DMS153 treated with DMSO at 0.1 percent for 48 hours (cell line): ENCODE data around the gene LDAF1.
"Not testable (repeated sequence)": the region's sequence is repeated elsewhere in the genome, so short reads cannot be mapped to it uniquely, and the experiment has no call there.

Source experiments
- DNase-seq: peaks from one replicate; lab custom pipeline; 2025; ENCODE audit not compliant: unreplicated experiment; lab: John Stamatoyannopoulos, UW

The LDAF1 gene

DNA sequence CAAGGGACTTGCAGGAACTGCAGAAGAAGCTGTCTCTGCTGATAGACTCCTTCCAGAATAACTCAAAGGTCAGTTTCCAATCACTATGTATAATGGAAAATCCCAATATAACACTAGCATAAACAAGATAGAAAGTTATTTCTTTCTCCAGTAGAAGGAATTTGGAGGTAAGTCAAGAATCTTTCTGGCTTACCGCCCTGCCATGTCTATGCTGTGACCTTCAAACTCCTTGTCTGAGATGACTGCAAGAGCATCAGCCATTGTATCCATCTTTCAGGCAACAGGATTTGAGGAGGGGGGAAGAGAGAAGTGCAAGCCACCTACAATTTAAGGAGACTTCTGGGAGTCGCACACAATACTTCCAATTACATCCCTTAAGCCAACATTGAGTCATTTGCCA lies 2.7 kb downstream of the LDAF1 start:
- no peak for DNase-seq

- DNase-seq, result no peak
Measured at GRCh38 chr16:21162661-21163151, 4.2 kb downstream of the LDAF1 start.

- no peak for DNase-seq
Measured at GRCh38 chr16:21163576-21163975, 5.1 kb downstream of the LDAF1 start.

DNA sequence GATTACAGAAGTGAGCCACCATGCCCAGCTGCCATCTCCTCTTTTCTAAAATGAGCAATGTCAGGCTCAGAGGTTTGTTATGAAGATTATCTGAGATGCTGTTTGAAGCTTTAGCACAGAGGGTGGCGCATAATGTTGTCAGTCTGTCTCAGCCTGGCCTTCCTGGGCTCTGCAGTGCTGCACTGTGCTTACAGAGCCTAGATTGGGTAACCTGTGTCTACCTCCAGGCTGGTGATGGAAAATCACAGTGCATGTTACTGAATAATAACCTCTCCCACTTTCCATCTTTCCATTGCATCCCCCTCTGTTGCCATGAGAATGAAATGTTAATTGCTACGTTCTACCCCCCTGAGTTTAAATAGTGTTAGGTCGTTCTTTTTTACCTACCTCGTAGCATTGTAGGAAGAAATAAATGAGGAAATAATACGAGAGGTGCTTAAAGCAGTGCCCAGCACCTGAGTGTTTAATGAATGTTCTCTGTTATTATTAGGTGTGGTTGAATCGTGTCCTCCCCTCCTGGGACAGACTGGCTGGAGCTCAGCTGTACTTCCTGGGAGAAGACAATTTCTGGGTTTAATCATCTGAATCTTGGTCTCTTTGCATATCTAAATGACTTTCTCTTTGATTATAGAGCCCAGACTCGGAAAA lies 6.2 kb downstream of the LDAF1 start:
- no peak for DNase-seq

DNA sequence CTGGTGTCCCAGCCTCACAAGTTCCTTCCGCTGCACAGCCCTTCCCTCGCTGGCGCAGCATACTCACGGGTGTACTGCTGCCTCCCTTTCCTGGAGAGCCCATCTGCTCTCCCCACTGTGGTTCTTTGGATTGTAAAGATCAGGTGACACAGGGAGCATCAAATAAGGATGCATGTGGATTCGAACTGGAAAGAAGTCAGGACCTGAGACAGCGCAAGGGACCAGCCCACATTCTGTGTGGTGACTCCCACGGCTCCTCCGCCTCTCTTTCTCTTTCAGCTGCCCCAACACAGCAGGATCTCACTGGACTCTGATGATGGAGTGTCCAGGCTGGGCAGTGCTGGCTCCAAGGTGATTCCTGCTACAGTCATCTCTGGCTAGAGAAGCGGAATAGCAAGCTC lies 8.1 kb downstream of the LDAF1 start:
- DNase-seq, result no peak

- no peak for DNase-seq
Measured at GRCh38 chr16:21167360-21167759, 8.9 kb downstream of the LDAF1 start.

- no peak for DNase-seq
Measured at GRCh38 chr16:21167929-21168602, 9.6 kb downstream of the LDAF1 start.

GRCh38 chr16:21169249-21169981 lies 10.9 kb downstream of the LDAF1 start:
- DNase-seq, result no peak

- DNase-seq, result not testable (repeated sequence)
Measured at GRCh38 chr16:21170116-21170515, 11.6 kb downstream of the LDAF1 start.

- no peak for DNase-seq
Measured at GRCh38 chr16:21172650-21173049, 14.2 kb downstream of the LDAF1 start.

DNA sequence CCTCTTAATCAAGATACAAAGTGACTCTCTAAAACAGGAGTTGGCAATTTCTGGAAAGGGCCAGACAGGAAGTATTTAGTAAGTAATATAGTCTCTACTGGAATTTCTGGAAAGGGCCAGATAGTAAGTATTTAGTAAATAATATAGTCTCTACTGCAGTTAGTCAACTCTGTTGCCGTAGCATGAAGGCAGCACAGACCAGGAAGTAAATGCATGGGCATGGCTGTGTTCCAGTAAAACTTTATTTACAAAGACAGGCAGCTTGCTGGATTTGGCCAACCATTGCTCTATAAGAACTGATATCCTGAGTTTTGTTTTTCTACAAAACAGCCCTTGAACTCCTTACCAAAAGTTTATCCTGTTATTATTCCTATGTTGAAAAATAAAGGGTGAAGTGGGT lies 16.9 kb downstream of the LDAF1 start:
- DNase-seq, result no peak

DNA sequence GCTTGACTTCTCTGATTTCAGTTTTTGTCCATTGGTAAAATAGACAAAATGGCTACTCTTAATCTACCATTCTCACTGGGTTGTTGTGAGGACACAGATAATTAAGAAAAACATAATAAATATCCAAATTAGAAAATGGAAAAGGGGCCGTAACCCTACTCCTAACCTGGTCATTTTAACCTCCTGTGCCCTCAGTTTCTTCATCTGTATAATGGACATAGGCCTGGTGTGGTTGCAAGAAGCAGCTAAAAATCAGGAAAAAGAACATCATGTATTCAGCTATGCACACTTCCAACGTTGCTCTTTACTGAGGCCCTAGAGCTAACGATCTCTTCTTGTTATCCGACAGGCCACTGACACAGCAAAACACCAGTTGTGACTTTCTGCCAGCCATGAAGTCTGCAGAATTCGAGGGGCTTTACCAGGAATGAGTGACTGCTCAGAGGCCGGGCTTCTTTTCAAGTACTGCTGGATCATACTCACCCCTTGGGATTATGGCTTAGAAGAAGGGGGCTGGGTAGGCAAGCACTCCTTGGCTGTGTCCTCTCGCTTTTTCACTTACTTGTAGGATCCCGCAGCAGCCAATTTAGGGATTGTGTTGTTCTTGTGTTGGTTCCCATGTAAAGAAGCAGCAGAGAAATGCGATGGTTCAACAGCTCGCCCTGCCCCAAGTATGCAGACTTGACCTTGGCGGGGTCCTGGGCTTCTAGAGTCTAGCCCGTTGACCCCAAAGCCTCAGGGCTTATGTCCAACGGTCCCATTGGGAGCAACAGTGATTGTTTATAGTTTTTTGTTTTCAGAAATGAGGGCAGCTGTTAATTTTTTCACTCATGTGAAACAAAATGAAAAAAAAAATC lies 20.9 kb downstream of the LDAF1 start:
- DNase-seq, result no peak

- DNase-seq, result no peak
Measured at GRCh38 chr16:21179983-21180365, 21.5 kb downstream of the LDAF1 start.

DNA sequence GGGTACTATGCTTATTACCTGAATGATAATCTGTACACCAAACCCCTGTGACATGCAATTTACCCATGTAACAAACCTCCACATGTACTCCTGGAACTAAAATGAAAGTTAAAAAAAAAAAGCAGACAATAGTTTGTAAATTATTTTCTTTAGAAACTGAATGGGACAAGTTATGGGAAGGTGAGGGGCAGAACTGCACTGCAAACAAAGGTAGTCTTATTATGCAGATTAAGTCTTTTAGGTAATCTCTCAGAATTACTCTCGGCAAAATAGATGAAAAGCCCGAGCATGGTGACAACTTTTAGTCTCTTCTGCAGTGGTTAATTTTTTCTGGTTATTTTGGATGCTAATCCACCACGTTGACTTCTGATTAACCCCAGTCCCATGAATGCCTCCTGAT lies 25.5 kb downstream of the LDAF1 start:
- no peak for DNase-seq

DNA sequence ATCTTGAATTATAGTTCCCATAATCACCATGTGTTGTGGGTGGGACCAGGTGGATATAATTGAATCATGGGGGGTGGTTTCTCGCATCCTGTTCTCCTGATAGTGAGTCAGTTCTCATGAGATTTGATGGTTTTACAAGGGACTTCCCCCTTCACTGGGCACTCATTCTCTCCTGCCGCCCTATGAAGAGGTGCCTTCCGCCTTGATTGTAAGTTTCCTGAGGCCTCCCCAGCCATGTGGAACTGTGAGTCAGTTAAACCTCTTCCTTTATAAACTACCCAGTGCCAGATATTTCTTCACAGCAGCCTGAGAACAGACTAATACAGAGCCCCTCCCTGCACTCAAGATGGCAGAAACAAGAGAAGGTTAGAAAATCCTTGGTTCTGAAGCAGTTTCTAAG lies 26.4 kb downstream of the LDAF1 start:
- no peak for DNase-seq

- DNase-seq, result no peak
Measured at GRCh38 chr16:21185659-21186325, 27.3 kb downstream of the LDAF1 start.

DNA sequence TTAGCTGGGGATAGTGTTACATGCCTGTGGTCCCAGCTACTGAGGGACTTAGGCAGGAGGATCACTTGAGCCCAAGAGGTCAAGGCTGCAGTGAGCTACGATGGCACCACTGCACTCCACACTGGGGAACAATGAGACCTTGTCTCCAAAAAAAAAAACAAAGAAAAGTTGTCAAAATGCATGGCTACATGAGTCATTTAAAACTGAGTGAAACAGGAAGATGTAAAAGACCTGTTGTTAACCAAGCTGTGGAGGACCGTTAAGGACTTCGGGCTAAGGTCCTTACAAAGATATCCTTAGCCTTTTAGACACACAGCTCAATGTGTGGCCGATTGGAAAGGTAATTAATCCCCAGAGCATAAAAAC lies 27.8 kb downstream of the LDAF1 start:
- DNase-seq, result no peak

- no peak for DNase-seq
Measured at GRCh38 chr16:21189311-21189710, 30.8 kb downstream of the LDAF1 start.

DNA sequence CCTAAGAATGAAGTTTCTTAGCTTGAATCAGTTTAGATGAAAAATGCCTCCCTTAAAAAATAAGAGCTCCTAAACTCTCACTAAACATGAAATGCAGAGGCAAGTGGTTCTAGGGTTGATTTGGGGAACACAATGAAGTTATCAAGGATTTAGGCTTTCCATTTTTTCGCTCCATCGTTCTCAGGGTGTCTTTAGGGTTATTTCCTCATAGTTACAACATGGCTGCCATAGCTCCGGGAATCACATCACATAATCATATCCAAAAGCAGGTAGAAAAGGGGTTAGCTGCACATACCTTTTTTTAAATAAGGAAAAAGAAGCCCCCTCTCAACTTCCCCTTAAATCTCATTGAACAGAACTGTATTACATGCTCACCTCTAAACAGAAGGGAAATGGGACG lies 31.5 kb downstream of the LDAF1 start:
- no peak for DNase-seq

- DNase-seq, result no peak
Measured at GRCh38 chr16:21190599-21190998, 32.1 kb downstream of the LDAF1 start.

DNA sequence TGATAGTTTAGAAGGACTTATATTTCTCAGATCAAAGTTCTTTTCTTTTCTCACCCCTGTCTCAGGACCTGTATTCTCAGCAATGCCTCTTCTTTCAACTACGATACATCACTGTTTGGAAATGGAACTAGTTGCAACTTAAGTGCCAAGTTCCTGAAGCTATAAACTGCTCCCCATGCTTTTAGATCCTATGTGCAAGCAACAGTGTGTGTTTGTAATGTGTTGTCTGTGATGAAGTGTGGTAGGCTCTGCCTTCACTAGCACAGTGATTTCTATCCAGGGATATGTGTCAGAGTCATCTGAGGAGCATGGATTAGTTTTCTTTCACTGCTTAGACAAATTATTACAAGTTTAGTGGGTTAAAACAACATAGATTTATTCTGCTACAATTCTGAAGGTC lies 34.5 kb downstream of the LDAF1 start:
- DNase-seq, result no peak
